GM12878 (cell line): ENCODE results near the gene TRAF3IP1.

Experiments used
- EGR1 ChIP-seq, 2 experiments: IDR thresholded peaks; 1 replicate in 1 of 2; 2 replicates in 1 of 2; pipeline ENCODE4 v1.6.1; 2011 to 2012; ENCODE audit warnings: low read depth in 2 of 2, low read length in 2 of 2, borderline replicate concordance in 1 of 2, mild to moderate bottlenecking in 1 of 2, moderate library complexity in 1 of 2
- EZH2 ChIP-seq: IDR thresholded peaks from 2 replicates; pipeline ENCODE4 v1.6.1; 2012; ENCODE audit warnings: low read depth, mild to moderate bottlenecking, control low read depth, inconsistent platforms, low read length, borderline replicate concordance; ENCODE audit not compliant: control insufficient read depth
- POLR2A ChIP-seq: IDR thresholded peaks from 2 replicates; pipeline ENCODE4 v1.6.1; 2011; ENCODE audit warnings: low read depth, mild to moderate bottlenecking, low read length
- SMC3 ChIP-seq: IDR thresholded peaks from 2 replicates; pipeline ENCODE4 v1.6.1; 2011; ENCODE audit warnings: low read length, improper control_type of control experiment, borderline replicate concordance
- SUZ12 ChIP-seq: fragments of 200-600 bp; sonication (generic); IDR thresholded peaks from one replicate; pipeline ENCODE4 v1.6.1; 2018; ENCODE audit warnings: antibody characterized with exemption, mild to moderate bottlenecking; ENCODE audit not compliant: unreplicated experiment
- TF ChIP-seq, protein P1 (sequence below): fragments of 450-650 bp; IDR thresholded peaks from 2 replicates; pipeline ENCODE4 v1.6.1; 2018; ENCODE audit warnings: borderline replicate concordance, mild to moderate bottlenecking; ENCODE audit not compliant: partially characterized antibody

DNA sequence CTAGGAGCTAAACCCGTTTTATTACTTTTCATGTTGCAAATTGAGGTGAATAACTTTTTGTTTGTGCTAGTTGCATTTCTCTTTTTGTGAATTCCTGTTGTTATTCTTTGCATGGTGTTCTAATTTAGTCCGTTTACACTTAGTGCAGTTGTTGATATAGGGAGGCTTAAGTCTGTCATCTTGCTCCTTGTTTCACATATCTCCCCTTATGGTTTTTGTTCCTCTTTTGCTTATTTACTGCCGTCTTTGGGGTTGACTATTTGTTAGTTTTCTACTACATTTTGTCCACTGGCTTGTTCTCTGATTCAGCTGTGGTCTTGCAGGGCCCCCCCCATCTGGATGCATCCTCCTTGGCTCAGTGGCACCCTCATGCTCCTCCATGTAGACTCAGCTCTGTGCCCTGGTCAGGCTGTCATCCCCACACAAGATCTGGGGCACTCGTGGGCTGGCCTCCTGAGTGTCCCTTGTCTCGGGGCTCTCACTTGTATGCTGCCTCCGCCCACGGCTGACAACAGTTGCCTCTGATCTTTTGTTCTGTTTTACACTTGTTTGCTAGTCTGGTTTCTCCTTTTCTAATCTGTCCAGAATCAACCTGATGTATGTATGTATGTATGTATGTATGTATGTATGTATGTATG is 63.5 kb downstream of the TRAF3IP1 start:
- no peak for TF ChIP-seq POLR2A
- TF ChIP-seq SUZ12 = no peak
- TF ChIP-seq EZH2 = no peak
- TF ChIP-seq EGR1 (IDR thresholded peaks at IDR 0.05; ENCODE audit: borderline replicate concordance in 1 of 2, low read depth in 2 of 2, low read length in 2 of 2) = no peak
- no peak for TF ChIP-seq SMC3
- TF ChIP-seq, protein P1, sequence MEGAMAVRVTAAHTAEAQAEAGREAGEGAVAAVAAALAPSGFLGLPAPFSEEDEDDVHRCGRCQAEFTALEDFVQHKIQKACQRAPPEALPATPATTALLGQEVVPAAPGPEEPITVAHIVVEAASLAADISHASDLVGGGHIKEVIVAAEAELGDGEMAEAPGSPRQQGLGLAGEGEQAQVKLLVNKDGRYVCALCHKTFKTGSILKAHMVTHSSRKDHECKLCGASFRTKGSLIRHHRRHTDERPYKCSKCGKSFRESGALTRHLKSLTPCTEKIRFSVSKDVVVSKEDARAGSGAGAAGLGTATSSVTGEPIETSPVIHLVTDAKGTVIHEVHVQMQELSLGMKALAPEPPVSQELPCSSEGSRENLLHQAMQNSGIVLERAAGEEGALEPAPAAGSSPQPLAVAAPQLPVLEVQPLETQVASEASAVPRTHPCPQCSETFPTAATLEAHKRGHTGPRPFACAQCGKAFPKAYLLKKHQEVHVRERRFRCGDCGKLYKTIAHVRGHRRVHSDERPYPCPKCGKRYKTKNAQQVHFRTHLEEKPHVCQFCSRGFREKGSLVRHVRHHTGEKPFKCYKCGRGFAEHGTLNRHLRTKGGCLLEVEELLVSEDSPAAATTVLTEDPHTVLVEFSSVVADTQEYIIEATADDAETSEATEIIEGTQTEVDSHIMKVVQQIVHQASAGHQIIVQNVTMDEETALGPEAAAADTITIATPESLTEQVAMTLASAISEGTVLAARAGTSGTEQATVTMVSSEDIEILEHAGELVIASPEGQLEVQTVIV = no peak
